ENCODE measurements around the gene MTUS2.

Gene MTUS2

DNA sequence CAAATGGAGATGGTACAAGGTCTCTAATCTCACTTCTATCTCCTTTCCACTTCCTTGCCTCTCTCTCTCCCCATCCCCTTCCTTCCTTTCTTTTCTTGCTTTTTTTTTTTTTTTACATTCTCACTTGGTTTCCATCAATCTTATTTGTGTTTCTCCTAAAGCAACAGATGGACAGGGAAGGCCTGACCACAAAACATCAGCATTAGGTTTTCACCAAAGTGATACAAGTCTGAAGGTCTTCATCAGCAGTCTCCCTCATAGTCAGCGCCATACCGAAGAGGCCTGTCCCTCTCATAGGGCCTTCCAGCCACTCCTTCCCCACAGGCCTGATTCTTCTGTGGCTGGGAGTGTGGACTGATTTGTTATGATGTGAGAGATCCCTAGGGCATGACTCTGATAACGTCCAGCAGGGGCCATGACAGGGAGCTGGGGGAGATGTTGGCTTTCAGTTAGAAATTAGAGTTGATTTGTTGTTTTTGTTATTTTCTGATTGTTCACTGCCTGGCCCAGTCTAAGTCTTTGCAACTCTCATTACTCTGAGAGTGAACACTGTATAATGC, 616.7 kb downstream of the MTUS2 start:
- TF ChIP-seq, protein P1, sequence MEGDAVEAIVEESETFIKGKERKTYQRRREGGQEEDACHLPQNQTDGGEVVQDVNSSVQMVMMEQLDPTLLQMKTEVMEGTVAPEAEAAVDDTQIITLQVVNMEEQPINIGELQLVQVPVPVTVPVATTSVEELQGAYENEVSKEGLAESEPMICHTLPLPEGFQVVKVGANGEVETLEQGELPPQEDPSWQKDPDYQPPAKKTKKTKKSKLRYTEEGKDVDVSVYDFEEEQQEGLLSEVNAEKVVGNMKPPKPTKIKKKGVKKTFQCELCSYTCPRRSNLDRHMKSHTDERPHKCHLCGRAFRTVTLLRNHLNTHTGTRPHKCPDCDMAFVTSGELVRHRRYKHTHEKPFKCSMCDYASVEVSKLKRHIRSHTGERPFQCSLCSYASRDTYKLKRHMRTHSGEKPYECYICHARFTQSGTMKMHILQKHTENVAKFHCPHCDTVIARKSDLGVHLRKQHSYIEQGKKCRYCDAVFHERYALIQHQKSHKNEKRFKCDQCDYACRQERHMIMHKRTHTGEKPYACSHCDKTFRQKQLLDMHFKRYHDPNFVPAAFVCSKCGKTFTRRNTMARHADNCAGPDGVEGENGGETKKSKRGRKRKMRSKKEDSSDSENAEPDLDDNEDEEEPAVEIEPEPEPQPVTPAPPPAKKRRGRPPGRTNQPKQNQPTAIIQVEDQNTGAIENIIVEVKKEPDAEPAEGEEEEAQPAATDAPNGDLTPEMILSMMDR (IDR thresholded peaks at IDR 0.05; ENCODE audit: low read depth, low read length) = no peak
- no peak for DNase-seq (ENCODE audit: extremely low read depth, low read depth)

DNA sequence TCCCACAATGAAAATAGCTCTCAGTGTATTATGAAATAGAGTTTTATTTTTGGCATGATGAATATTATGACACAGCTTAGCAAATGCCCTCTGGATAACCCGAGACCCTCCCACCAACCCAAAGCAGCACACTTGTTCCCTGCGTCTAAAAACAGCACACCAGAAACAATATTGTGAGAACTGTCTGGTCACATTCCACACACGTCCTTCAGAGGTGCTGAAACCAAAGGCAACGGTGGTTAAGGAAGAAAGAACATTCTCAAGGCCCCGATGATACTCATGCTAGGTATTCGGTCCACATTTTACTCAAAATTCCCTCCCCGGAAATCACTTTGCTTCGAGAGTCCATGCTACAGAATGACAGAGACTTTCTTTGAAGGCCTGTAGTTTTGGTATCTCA, 618.6 kb downstream of the MTUS2 start:
- TF ChIP-seq, protein P1 (IDR thresholded peaks at IDR 0.05; ENCODE audit: low read depth, low read length) = no peak
- DNase-seq (ENCODE audit: extremely low read depth, low read depth) = no peak

DNA sequence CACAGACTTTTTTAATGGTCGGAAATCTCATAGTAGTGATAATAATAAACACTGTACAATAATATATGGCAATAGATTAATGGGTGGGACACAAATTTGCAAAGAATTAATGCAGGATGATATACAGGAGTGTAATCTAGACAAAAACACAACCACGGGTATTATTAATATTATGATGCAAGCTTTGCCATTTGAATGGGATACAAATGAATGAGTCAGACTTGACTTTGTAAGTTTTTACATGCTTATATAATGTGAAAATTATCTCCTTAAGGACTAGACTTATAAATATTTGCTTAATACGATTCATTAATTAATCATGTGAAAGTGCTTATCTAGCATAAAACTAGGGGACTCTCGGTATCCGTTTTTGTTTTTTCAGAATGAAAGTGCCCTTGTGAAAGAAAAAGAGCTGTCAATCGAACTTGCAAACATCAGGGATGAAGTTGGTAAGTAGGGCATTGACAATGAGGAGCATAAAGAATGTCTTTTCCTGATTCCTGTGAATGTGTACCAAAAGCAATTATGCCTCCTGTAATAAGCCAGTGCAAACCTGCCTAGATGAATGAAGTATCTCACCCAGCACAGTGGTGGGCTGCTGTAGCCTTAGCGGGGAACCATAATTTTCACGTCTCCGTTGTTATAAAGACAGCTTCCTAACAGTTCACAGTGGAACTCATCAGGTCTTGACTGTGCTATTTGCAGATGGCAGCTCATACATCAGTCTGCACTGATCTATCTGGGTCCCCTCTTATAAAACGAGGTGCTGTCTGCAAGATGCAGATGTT, 619.7 kb downstream of the MTUS2 start:
- TF ChIP-seq, protein P1 (IDR thresholded peaks at IDR 0.05; ENCODE audit: low read depth, low read length) = no peak
- no peak for DNase-seq (ENCODE audit: extremely low read depth, low read depth)

DNA sequence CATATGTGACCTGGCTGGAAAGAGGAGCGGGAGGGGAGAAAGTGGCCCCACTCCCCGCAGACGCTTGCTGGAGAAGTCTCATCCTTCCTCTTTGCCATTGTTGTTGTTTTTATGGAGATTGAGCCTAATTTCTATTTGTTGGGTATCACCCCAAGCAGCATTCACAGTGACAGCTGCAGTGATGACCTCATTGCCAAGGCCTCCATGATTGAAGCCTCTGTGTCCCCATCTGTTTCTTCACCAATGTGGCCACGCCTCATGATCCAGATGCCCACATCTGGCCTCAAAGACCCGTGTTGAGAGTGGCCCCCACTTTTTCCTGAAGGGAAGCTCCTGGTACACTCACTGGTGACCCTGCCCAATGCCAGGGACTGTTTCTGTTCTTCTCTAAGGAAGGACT, 621.2 kb downstream of the MTUS2 start:
- no peak for DNase-seq (ENCODE audit: extremely low read depth, low read depth)
- TF ChIP-seq, protein P1 (IDR thresholded peaks at IDR 0.05; ENCODE audit: low read depth, low read length) = no peak

DNA sequence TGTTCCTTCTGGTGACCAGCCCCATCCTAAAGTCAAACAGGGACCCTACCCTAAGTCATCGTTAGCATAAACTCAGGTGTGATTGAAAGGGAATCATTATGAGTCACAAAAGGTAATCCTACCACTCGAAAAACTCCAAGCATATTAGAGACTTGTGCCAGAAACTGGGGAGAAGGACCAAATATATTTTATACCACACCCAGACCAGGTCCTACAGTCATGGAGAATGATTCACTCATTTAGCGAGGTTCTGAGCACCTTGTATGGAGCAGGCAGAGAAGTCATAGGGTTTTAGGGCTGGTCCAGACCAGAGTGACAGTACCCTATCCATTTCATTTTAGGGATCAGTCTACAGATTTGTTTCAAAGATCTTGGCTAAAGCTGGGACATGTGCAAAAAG, 625.9 kb downstream of the MTUS2 start:
- TF ChIP-seq, protein P1 (IDR thresholded peaks at IDR 0.05; ENCODE audit: low read depth, low read length) = no peak

DNA sequence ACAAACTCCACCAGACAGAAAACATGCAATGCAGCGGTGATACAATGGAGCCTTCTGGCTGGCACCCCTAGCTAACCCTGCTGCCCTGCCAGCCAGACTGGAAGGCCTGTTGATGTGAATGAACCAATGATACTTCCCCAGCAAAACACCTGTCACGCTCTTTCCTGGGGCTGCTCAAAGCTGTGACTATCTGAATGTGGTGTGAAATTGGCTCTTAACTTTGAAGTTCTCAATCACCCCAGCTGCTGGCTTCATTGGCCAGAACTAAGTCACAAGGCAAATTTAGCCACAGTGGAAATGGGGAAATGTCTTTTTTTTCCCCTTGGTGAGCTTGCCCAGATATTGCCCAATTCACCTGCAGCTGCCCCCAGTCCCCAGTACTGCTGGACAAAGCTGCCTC, 628.0 kb downstream of the MTUS2 start:
- no peak for DNase-seq (ENCODE audit: extremely low read depth, low read depth)
- TF ChIP-seq, protein P1 (IDR thresholded peaks at IDR 0.05; ENCODE audit: low read depth, low read length) = no peak

More for the DNA sequence above, 625.9 kb downstream of the MTUS2 start:
- DNase-seq (ENCODE audit: extremely low read depth, low read depth) = no peak

DNA sequence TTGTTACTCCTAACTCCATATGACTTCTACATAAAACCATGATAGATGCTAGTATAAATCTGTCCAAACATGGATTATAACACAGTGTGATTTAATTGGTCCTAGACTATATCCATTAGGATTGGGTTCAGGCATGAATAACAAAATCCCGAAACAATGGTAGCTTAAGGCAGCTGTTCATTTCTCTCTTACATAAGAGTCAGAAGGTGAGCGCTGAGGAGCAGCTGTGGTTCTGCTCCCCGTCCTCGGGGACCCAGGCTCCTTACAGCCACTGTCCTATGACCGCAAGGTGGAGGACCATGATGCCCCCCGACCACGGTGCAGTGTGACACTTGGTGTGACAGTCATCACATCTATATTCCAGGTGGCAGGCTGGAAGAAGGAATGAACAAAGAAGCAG, 629.6 kb downstream of the MTUS2 start:
- DNase-seq (ENCODE audit: extremely low read depth, low read depth) = no peak
- TF ChIP-seq, protein P1 (IDR thresholded peaks at IDR 0.05; ENCODE audit: low read depth, low read length) = no peak

Data from AG09319 (cell line).